Immature natural killer cell (primary cell): ENCODE measurements around the gene ZNF550. TPM values are rescaled to one million over a fixed set of nuclear protein-coding genes. Genes with fewer than 3 reads are reported as not detected.

Source experiments
- DNase-seq, 3 donors: peaks; one replicate each; pipeline ENCODE4 v3.0.0; 2022; ENCODE audit warnings: mixed read lengths in 1 of 3
- H3K27ac Mint-ChIP-seq, 6 donors: one replicate each; pipeline ENCODE4 v1.8.0; 2020; ENCODE audit warnings: mixed read lengths in 6 of 6, mild to moderate bottlenecking in 5 of 6, inconsistent platforms in 4 of 6, moderate library complexity in 3 of 6
- H3K27me3 Mint-ChIP-seq, 3 donors: one replicate each; pipeline ENCODE4 v1.8.0; 2020 to 2021; ENCODE audit warnings: low read depth in 3 of 3, mild to moderate bottlenecking in 3 of 3, mixed read lengths in 3 of 3, moderate library complexity in 3 of 3, inconsistent platforms in 1 of 3
- H3K36me3 Mint-ChIP-seq, 3 donors: one replicate each; pipeline ENCODE4 v1.8.0; 2020; ENCODE audit warnings: mixed read lengths in 3 of 3, inconsistent platforms in 2 of 3, mild to moderate bottlenecking in 2 of 3
- H3K4me1 Mint-ChIP-seq, 2 donors: one replicate each; pipeline ENCODE4 v1.8.0; 2020; ENCODE audit warnings: inconsistent platforms in 2 of 2, mild to moderate bottlenecking in 2 of 2, mixed read lengths in 2 of 2, moderate library complexity in 1 of 2
- H3K4me3 Mint-ChIP-seq, 5 donors: one replicate each; pipeline ENCODE4 v1.8.0; 2020; ENCODE audit warnings: mild to moderate bottlenecking in 5 of 5, mixed read lengths in 5 of 5, inconsistent platforms in 3 of 5, moderate library complexity in 3 of 5
- H3K9me3 Mint-ChIP-seq, 6 donors: one replicate each; pipeline ENCODE4 v1.8.0; 2020; ENCODE audit warnings: mild to moderate bottlenecking in 6 of 6, mixed read lengths in 6 of 6, inconsistent platforms in 4 of 6, moderate library complexity in 3 of 6
- polyA plus RNA-seq, 3 donors: library from polyadenylated mRNA; unstranded; fragments of 300-500 nt; fragmentation: Illumina TruSeq; gene quantifications; one replicate each; pipeline ENCODE4 v1.2.3, GENCODE V29; 2021

ZNF550 gene
- 1 to 10 TPM; 1.5 to 7.9 (median 5.3) TPM for polyA plus RNA-seq

DNA sequence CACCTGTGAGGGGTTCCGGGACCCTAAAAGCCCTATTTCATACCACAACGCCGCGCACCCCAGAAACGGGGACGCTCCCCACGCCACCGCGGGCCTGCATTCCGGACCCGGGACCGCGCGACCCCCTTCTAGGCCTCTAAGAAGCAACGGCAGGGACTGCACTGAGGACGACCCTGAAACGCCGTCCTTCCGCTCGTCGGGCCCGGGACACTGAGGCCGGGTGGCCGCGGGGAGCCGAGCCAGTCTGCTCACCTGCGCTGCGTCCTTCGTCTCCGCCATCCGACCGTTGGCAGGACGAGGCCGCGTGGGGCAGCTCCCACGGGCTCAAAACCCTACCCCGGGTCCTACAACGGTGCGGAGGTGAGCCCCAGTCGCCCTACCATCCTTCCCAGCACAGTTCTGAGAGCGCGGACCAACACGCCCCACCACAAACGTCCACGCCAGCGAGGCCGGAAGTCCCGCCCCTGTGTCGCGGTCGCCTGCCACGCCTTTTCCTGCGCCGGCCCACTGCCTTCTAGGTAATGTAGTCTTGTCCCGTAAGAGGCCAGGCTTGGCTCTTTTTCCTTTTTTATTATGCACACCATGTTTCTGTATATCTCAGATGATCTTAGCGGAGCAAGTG is at the start of gene ZNF550:
Gene ZNF550, minus strand, starts transcription at position 460 of the 622 bp plus-strand sequence. Its CDS starts 181 bp downstream, at position 279.
- Mint-ChIP-seq H3K9me3 (peaks cover 19 to 54% (median 41%) of the 10 kb centered on the region in 6 donors), H3K4me3 (peak within 1 kb of the TSS; percentile 94 to 98 (median 97)), H3K27me3 (peaks cover 5 to 14% (median 7%) of the 10 kb centered on the region in 3 donors), H3K4me1 (peaks cover 34 to 41% of the 10 kb centered on the region in 2 donors), H3K36me3 (peaks cover 31 to 43% (median 31%) of the 10 kb centered on the region in 3 donors), H3K27ac (peak within 1 kb of the TSS; percentile 85 to 93 (median 92))
- DNase-seq: peak; percentile 84 to 86 (median 84)

GRCh38 chr19:57606931-57607330 is 47.3 kb upstream of the ZNF550 start:
- H3K27ac Mint-ChIP-seq: no peak overlapping the region
- H3K4me1 Mint-ChIP-seq: peaks cover 0 to 2% of the 10 kb centered on the region in 2 donors
- DNase-seq: no peak
- H3K27me3 Mint-ChIP-seq: peaks cover 2 to 5% (median 4%) of the 10 kb centered on the region in 3 donors
- peaks cover 7 to 74% (median 52%) of the 10 kb centered on the region in 6 donors for H3K9me3 Mint-ChIP-seq
- H3K4me3 Mint-ChIP-seq: no peak overlapping the region
- H3K36me3 Mint-ChIP-seq: peaks cover 50 to 64% (median 64%) of the 10 kb centered on the region in 3 donors

GRCh38 chr19:57599761-57600383 is 40.2 kb upstream of the ZNF550 start, which contains the start of gene ZNF530:
ZNF530 (plus strand) TSS chr19:57599885; CDS start chr19:57604346, 4,461 bp downstream.
- Mint-ChIP-seq H3K9me3 (peaks cover 6 to 42% (median 32%) of the 10 kb centered on the region in 6 donors), H3K4me3 (peak within 1 kb of the TSS; percentile 84 to 90 (median 89)), H3K4me1 (peaks cover 21 to 22% of the 10 kb centered on the region in 2 donors), H3K27me3 (peaks cover 3 to 13% (median 6%) of the 10 kb centered on the region in 3 donors), H3K27ac (peak within 1 kb of the TSS in 4 of 6 donors; percentile 45 to 90 (median 86)), H3K36me3 (peaks cover 37 to 45% (median 41%) of the 10 kb centered on the region in 3 donors)
- DNase-seq: peak; percentile 83 to 88 (median 87)

DNA sequence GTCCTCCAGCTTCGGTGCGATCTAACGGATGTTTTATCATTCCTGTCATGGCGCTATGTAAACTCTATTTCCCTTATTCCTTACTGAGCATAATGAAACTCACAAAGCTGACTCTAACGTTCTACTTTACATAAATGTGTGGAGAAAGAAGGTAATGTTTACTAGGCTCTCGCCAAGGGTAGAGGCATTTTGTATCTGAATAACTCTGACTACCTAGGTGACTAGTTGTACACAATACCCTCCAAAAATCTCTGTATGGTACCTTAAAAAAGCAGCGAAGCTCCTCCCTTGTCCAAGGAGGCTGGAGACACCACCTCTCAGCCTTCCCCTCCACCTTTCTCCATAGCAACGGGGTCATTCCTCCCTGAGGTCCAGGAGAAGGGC is 39.7 kb upstream of the ZNF550 start:
- no peak for DNase-seq
- H3K4me1 Mint-ChIP-seq: peaks cover 21 to 22% of the 10 kb centered on the region in 2 donors
- peaks cover 3 to 13% (median 6%) of the 10 kb centered on the region in 3 donors for H3K27me3 Mint-ChIP-seq
- peaks cover 6 to 42% (median 31%) of the 10 kb centered on the region in 6 donors for H3K9me3 Mint-ChIP-seq
- peak overlapping the region in 4 of 6 donors; percentile 45 to 90 (median 86) for H3K27ac Mint-ChIP-seq
- H3K36me3 Mint-ChIP-seq: peaks cover 32 to 40% (median 36%) of the 10 kb centered on the region in 3 donors
- H3K4me3 Mint-ChIP-seq: peak overlapping the region; percentile 84 to 90 (median 89)

GRCh38 chr19:57587529-57587928 is 27.9 kb upstream of the ZNF550 start:
- Mint-ChIP-seq H3K4me3 (no peak overlapping the region), H3K4me1 (peaks cover 19 to 20% of the 10 kb centered on the region in 2 donors), H3K27me3 (peaks cover 6 to 12% (median 6%) of the 10 kb centered on the region in 3 donors), H3K27ac (no peak overlapping the region), H3K36me3 (peaks cover 57 to 74% (median 72%) of the 10 kb centered on the region in 3 donors), H3K9me3 (peaks cover 33 to 82% (median 73%) of the 10 kb centered on the region in 6 donors)
- DNase-seq: no peak

- H3K9me3 Mint-ChIP-seq: peaks cover 17 to 61% (median 47%) of the 10 kb centered on the region in 6 donors
- peak within 1 kb of the TSS; percentile 68 to 89 (median 86) for H3K27ac Mint-ChIP-seq
- H3K4me3 Mint-ChIP-seq: peak within 1 kb of the TSS; percentile 89 to 99 (median 95)
- peaks cover 33 to 51% (median 42%) of the 10 kb centered on the region in 3 donors for H3K36me3 Mint-ChIP-seq
- DNase-seq: peak; percentile 86 to 88 (median 88)
- peaks cover 6 to 13% (median 9%) of the 10 kb centered on the region in 3 donors for H3K27me3 Mint-ChIP-seq
- peaks cover 25 to 30% of the 10 kb centered on the region in 2 donors for H3K4me1 Mint-ChIP-seq
Observed at GRCh38 chr19:57583521-57584416, 24.1 kb upstream of the ZNF550 start, which contains the start of gene ZIK1. ZIK1 (plus strand) TSS chr19:57584145; CDS start chr19:57584357, 212 bp downstream.

- H3K4me3 Mint-ChIP-seq: peak overlapping the region in 3 of 5 donors; percentile 27 to 93 (median 38)
- peaks cover 28 to 46% (median 36%) of the 10 kb centered on the region in 3 donors for H3K36me3 Mint-ChIP-seq
- H3K27ac Mint-ChIP-seq: no peak overlapping the region
- peaks cover 6 to 12% (median 10%) of the 10 kb centered on the region in 3 donors for H3K27me3 Mint-ChIP-seq
- H3K9me3 Mint-ChIP-seq: peaks cover 18 to 55% (median 42%) of the 10 kb centered on the region in 6 donors
- H3K4me1 Mint-ChIP-seq: peaks cover 29 to 35% of the 10 kb centered on the region in 2 donors
- no peak for DNase-seq
Observed at GRCh38 chr19:57583104-57583520, 23.4 kb upstream of the ZNF550 start.

DNA sequence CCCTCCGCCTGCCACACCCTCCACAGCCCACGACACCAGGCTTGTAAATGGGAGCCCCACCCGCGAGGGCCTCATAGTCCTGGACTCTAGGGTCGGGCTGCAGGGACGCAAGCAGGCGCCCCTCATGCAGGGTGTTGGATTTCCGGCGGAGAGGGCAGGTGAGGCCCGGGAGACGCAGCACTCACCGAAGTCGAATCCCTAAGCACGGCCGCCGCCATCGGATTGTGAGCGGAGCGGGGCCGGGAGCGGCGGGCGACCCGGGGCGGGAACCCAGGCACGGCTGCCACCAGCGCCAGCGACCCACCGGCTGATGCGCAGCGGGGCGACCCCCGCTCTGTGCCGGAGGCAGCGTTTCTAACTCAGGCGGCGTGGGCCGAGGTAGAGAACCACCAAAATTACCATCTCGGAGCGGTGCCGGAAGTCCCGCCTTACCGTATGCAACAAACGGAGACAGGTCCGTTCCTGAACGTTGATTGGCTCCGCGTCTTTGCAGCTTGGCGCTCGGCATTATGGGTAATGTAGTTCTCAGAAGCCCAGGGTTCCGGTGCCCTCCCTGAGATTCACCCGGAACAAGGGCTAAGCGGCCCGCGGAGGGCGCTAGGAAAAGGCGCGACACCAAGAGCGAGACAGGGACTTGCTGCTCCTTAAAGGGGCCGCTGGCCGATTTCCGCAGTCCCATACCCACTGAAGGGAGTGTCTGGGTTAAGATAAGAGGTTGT is 19.0 kb upstream of the ZNF550 start, which contains the start of gene ZNF416:
Gene ZNF416, minus strand, starts transcription at position 425 of the 719 bp plus-strand sequence. Its CDS starts 207 bp downstream, at position 218.
- peaks cover 25 to 35% of the 10 kb centered on the region in 2 donors for H3K4me1 Mint-ChIP-seq
- peaks cover 5 to 7% (median 5%) of the 10 kb centered on the region in 3 donors for H3K27me3 Mint-ChIP-seq
- peak within 1 kb of the TSS; percentile 79 to 89 (median 86) for H3K4me3 Mint-ChIP-seq
- H3K27ac Mint-ChIP-seq: peak within 1 kb of the TSS; percentile 73 to 91 (median 86)
- peaks cover 41 to 51% (median 44%) of the 10 kb centered on the region in 3 donors for H3K36me3 Mint-ChIP-seq
- peaks cover 27 to 60% (median 49%) of the 10 kb centered on the region in 6 donors for H3K9me3 Mint-ChIP-seq
- peak; percentile 94 to 96 (median 95) for DNase-seq

DNA sequence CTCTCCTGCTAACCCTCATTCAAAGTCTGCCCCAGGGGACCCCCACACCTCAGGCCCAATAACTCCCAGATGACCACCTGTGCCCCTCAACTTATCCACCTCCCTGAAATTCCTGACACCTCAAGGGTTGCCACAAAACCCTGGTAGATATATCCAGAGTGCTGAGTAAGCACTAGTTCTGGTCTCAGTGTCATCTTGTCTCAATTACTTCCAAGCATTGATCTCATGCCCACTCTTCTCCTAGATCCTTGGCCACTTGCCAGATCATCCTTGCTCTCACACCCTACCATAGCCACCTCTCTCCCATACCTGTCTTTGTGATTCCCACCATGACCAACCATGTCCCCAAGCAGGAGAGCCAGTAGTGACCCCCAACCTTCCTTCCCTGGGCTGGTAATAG is 17.0 kb upstream of the ZNF550 start:
- peak overlapping the region; percentile 24 to 71 (median 61) for H3K4me3 Mint-ChIP-seq
- peaks cover 57 to 60% (median 58%) of the 10 kb centered on the region in 3 donors for H3K36me3 Mint-ChIP-seq
- H3K27ac Mint-ChIP-seq: peak overlapping the region in 2 of 6 donors; percentile 3 to 25
- H3K27me3 Mint-ChIP-seq: peaks cover 3 to 7% (median 3%) of the 10 kb centered on the region in 3 donors
- no peak for DNase-seq
- peaks cover 22 to 32% of the 10 kb centered on the region in 2 donors for H3K4me1 Mint-ChIP-seq
- peaks cover 40 to 72% (median 64%) of the 10 kb centered on the region in 6 donors for H3K9me3 Mint-ChIP-seq

DNA sequence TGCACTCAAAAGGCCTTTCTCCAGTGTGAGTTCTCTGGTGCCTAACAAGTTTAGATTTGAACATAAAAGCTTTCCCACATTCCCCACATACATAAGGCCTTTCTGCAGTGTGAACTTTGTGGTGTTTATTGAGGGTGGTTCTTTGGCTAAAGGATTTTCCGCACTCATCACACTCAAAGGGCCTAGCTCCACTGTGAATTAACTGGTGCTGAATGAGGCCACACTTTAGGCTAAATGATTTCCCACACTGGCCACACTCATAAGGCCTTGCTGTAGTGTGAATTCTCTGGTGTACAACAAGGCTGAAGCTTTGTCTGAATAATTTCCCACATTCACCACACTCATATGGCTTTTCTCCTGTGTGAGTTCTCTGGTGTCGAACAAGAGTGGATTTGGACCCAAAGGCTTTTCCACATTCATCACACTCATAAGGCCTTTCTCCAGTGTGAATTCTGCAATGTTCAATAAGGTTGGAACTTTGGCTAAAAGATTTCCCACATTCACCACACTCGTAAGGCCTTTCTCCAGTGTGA is 12.8 kb upstream of the ZNF550 start:
- peaks cover 0 to 5% (median 3%) of the 10 kb centered on the region in 3 donors for H3K27me3 Mint-ChIP-seq
- H3K36me3 Mint-ChIP-seq: peaks cover 57 to 64% (median 60%) of the 10 kb centered on the region in 3 donors
- peaks cover 61 to 99% (median 90%) of the 10 kb centered on the region in 6 donors for H3K9me3 Mint-ChIP-seq
- H3K4me1 Mint-ChIP-seq: peaks cover 8 to 11% of the 10 kb centered on the region in 2 donors
- no peak overlapping the region for H3K27ac Mint-ChIP-seq
- no peak for DNase-seq
- H3K4me3 Mint-ChIP-seq: no peak overlapping the region

DNA sequence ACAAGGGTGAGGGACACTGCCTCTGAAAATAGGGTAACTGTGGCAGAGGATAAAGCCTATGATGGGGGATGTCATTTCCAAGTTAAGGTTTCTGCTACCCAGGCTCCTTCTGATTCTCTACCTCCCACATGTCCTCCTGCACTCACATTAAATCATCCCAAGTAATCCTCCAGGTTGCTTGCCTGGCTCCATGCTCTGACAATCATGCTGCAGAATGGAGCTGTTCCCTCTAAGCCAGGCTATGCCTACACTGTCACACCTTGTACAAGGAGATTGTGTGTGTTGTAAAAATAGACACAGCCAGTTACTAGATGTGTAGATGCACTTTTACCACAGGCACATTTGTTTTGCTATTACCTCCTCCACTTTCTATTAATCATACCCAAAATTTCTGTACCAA is 11.0 kb upstream of the ZNF550 start:
- peaks cover 66 to 99% (median 94%) of the 10 kb centered on the region in 6 donors for H3K9me3 Mint-ChIP-seq

More for the DNA sequence above, 11.0 kb upstream of the ZNF550 start:
- no peak for DNase-seq
- Mint-ChIP-seq H3K36me3 (peaks cover 39 to 51% (median 49%) of the 10 kb centered on the region in 3 donors), H3K27me3 (peaks cover 0 to 5% (median 0%) of the 10 kb centered on the region in 3 donors), H3K4me1 (no peaks in the 10 kb centered on the region), H3K4me3 (no peak overlapping the region), H3K27ac (no peak overlapping the region)
